Right lobe of liver (tissue), 4 donors: ENCODE data around the gene FAM20C.

Source experiments
- POLR2A ChIP-seq: fragments of 450-650 bp; IDR thresholded peaks from one replicate; pipeline ENCODE4 v1.6.1; 2017; ENCODE audit warnings: antibody characterized with exemption, mild to moderate bottlenecking
- TF ChIP-seq, protein P1 (sequence below), 4 donors: fragments of 200-600 bp in 3 of 4; fragments of 450-650 bp in 1 of 4; IDR thresholded peaks; one replicate each; pipeline versions ENCODE4 v1.5.1 to v1.8.0; 2016 to 2022; ENCODE audit warnings: antibody characterized with exemption in 4 of 4, mild to moderate bottlenecking in 2 of 4
- donor health status: DM: no; HTN: no; CAD: no.
- donor health status: DM: no; HTN: no; CAD: no.
- donor health status: DM: no; HTN: yes; CAD: no.

DNA sequence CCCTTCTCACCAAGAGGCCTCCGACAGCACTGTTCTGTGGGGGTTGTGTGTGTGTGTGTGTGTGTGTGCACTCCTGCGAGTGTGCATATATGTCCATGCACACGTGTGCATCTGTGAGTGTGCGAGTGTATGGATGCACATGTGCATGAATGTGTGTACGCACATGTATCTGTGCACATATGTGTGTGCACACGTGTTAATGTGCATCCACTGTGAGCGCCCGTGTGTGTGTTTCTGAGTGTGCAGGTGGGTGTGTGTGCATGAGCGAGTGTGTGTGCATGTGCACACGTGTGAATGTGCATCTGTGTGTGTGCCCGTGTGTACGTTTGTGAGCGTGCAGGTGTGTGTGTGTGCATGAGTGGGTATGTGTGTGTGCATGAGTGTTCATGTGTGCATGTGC is 49.1 kb downstream of the FAM20C start:
- TF ChIP-seq, protein P1, sequence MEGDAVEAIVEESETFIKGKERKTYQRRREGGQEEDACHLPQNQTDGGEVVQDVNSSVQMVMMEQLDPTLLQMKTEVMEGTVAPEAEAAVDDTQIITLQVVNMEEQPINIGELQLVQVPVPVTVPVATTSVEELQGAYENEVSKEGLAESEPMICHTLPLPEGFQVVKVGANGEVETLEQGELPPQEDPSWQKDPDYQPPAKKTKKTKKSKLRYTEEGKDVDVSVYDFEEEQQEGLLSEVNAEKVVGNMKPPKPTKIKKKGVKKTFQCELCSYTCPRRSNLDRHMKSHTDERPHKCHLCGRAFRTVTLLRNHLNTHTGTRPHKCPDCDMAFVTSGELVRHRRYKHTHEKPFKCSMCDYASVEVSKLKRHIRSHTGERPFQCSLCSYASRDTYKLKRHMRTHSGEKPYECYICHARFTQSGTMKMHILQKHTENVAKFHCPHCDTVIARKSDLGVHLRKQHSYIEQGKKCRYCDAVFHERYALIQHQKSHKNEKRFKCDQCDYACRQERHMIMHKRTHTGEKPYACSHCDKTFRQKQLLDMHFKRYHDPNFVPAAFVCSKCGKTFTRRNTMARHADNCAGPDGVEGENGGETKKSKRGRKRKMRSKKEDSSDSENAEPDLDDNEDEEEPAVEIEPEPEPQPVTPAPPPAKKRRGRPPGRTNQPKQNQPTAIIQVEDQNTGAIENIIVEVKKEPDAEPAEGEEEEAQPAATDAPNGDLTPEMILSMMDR (IDR thresholded peaks at IDR 0.05) = no peak
- TF ChIP-seq POLR2A = no peak
